GM18508 (cell line): ENCODE measurements around the gene LEPR.
"Not testable (repeated sequence)": the region's sequence is repeated elsewhere in the genome, so short reads cannot be mapped to it uniquely, and the experiment has no call there.

ENCODE experiments used
- ATAC-seq: cut with Tn5 transposase; IDR thresholded peaks from one replicate; pipeline ENCODE4 v1.9.1; 2021; ENCODE audit warnings: moderate number of reproducible peaks; ENCODE audit not compliant: insufficient read depth, unreplicated experiment

Gene LEPR

DNA sequence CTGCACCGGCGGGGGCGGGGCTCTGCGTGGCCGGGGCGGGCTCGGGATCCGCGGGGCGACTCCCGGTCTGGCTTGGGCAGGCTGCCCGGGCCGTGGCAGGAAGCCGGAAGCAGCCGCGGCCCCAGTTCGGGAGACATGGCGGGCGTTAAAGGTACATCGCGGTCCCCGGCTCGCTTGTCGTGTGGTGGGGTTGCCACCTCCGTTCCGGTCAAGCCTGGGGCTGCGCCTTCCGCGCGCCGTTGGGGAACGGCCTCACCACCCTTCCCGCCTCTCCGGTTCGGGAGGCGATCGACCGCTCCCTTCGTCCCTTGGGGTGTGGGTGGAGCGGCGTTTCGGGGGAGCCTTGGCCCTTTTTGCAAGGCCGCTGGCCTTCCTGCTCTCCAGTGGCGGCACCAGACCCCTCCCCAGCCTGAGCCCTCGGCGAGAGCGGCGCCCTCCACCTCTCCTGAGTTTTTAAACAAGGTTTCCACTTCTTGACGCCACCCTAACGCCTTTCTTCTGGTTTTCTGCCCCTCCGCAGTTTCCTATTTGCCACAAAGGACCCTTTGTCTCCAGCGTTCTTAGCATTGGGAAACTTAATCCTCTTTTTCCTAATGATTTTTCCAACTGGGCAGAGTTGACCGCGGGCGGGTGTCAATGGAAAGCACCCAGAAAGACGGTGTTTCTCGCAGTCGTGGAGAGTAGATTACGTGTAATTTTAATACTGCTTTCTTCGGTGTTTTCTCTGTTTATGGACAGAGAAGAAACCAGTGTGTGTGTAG lies at the start of gene LEPR, which contains the start of gene LEPROT:
Gene LEPR (plus strand): TSS at position 79 of the 761 bp plus-strand sequence. CDS start 144,898 bp downstream, outside the sequence.
Gene LEPROT (plus strand): TSS at position 79 of the 761 bp plus-strand sequence. CDS start 57 bp downstream, at position 136.
- no peak for ATAC-seq

GRCh38 chr1:65371544-65371943 lies 48.9 kb upstream of the LEPR start:
- no peak for ATAC-seq

DNA sequence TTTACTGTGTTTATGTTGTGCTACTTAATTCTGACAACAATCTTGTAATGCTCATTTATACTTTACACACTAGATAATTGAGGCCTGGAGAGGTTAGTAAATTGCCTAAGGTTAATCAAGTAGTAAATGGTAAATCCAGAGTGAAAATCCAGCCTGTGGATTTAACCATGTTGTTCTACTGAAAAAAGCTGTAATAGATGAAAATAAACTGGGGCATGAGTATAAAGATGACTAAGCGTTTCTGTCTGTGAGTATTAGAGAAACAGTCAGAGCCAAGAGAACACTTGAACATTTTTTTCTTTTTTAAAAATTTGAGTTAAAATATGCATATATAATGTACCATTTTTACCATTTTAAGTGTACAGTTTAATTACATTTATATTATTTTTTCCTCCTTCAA lies 47.9 kb upstream of the LEPR start:
- no peak for ATAC-seq

DNA sequence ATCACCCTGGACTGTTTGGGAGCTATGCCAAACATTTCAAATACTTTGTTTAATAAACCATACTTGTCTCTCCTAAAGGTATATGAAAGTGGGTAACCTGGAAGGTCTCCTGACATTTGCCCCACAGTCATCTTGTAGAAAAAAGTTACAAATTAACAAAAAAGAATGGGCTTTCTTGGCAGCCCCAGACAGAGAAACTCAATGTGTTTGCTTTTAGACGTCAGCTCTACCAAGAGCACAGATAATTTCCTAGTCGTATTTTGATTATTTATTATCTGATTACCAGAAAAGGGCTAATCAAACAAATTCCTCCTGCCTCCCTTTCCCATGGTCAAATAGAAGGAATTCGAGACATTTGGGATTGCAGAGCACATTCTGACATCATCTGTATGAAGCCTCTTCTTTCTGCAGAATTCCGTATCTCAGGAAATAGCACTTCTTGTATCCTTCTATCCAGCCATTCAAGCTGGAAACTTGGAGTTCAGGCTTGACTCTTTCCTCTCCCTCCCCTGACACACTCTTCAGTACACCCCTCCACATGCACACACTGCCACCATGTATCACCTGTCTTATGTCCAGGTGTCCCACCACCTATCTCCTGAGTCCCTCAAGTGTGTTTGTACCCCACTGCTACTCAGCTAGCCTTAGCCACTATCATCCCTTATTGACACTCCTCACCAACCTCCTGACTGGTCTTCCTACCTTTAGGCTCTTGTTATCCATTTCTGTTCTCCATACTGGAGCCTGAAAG lies 42.8 kb upstream of the LEPR start:
- ATAC-seq, result no peak

DNA sequence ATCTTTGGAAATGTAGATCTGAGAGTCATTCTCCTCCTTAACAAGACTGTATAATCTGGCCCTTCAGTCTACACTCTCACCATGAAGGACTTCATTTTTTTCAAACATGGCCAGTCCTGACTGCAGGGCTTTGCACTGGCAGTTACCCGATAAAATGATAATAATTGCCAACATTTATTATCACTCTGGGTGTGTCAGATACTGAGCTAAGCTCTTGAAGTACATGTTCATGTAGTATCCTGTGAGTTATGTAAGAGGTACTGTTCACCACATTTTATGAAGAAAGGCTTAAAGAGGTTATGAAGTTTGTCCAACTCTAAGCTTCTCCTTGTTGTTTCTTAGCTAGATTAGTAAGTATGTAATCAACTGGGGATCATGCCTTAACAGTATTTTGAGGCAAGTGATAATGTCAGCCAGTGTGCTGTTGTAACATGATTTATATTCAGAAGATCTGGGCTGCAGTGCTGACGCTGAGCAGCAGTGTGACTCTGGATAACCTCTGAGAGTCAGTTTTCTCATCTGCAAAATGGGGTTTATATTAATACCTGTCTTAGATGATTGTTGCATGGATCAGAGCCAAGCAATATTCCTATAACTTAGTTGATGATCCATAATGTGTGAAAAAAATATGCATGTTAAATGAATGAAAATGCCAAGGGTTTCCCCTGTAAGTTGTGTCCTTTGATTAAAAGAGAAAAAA lies 42.1 kb upstream of the LEPR start:
- ATAC-seq, result no peak

- ATAC-seq, result not testable (repeated sequence)
Measured at GRCh38 chr1:65384426-65384825, 36.0 kb upstream of the LEPR start.

DNA sequence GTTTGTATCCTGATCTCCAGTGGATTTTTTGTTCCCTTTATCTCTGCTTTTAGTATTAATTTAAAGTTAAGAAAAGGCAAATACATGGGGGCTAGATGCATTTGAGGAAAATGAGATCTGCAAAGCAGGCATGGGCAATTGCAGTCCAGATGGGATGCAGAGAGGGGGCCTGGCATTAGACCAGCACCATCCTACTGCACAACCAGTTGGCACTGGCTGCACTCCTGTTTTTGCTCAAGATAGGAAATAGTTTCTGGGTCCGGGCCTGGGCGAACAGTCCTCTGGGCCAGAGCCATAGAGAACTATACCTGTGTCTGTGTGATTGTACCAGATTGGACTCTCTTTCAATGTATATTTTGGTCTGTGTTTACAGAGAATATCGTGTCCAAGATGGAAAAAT lies 34.0 kb upstream of the LEPR start:
- ATAC-seq, result no peak

- ATAC-seq, result no peak
Measured at GRCh38 chr1:65387821-65388220, 32.6 kb upstream of the LEPR start.

- no peak for ATAC-seq
Measured at GRCh38 chr1:65388908-65389695, 31.4 kb upstream of the LEPR start.

- ATAC-seq, result no peak
Measured at GRCh38 chr1:65392497-65392896, 28.0 kb upstream of the LEPR start.

- peak; percentile 87 for ATAC-seq
Measured at GRCh38 chr1:65393347-65393746, 27.1 kb upstream of the LEPR start.

DNA sequence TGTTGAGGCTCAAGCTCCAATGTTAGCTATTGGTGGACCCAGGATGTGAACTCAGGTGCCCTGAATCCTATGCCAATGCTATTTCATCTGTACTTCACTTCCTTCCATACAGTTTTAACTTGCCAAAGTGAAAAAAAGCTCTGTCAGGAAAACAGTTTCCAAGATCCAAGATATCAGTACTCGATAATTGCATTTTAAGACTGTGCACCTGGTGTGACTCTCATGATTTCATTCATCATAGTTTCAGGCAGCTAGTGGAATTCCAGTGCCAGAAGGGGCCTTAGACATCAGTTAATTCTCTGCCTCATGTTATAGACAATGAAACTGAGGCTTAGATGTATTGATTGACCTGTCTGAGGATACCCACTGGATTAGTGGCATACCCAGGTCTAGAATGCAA lies 26.5 kb upstream of the LEPR start:
- no peak for ATAC-seq

DNA sequence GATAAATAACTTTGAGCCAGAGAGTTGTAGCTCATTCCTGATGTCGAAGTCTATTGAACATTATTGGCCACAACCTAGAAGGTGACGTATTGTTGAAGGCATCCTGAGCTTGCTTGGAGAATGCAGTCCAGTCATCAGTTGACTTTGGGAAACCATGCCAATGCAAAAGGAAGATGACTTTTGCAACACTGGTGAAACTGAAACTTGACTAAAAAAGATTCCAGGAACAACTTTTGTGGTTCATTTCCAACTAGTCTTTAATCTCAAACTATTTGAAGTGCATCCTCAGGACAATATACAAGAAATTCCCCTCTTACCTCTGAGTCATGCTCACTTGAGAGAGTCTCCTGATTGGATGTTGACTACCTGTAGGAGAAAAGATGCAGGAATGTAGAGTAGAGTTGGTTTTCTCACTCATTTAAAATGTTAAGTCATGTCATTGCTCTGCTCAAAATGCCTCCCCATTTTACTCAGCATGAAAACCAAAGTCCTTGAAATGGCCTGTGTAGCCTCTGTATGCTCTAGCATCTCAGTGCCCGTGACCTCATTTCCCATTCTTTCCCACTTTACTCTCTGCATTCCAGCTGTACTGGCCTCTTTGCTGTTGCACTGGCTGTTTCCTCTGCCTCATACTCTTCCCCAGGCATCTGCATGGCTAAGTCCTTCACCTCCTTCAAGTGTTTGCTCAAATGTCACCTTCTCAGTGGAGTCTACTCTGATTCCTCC lies 24.4 kb upstream of the LEPR start:
- ATAC-seq, result no peak

DNA sequence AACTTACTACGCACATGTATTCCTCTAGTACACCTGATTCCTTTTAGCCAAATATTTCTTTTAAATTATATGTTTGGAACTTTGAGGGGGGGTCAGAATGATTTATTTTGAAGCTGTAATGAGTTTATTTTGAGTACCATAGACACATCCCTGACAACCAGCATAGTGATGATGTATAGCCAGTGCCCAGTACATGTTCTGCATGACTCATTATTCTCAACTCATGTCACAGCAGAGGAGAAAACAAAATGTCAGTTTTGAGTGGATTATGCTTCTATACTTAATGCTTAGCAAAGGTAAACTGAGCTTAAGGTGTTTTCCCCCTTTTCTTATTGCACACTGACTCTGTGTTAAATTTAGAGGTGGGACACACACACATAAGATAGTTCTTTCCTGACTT lies 22.4 kb upstream of the LEPR start:
- no peak for ATAC-seq

DNA sequence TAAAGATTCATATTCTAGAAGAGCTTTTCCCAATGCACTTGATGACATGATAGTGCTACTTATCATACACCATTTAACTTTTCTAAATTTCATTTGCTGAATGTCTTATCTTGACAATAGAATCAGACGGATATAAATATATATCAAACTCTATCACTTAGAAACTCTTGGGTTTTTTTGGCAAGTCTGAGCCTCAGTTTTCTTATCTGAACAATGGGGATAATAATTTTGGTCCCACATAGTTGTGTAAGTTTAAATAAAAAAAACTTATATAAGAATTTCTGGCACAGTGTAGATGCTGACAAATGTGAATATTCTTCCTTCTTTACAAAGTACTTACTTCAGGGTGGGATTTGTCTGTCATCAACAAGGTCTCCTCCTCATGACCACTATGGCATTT lies 21.5 kb upstream of the LEPR start:
- ATAC-seq, result no peak

GRCh38 chr1:65401612-65402011 lies 18.9 kb upstream of the LEPR start:
- ATAC-seq, result no peak

- ATAC-seq, result no peak
Measured at GRCh38 chr1:65404941-65405340, 15.5 kb upstream of the LEPR start.

DNA sequence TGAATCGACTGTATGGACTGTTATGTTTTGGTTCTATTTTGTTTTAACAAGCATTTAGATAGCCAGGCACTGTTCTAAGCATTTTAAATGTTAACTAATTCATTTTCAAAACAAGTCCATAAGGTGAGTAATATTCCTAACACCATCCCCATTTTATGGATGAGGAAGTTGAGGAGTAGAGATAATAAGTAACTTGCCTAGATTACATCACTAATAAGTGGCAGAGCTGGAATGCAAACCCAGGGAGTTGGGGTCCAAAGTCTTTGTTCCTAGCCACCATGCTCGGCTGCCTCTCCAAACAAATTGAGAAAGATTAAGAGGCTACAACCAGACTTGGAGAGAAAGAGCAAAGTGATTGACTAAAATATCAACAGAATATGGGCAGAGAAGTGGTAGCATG lies 12.6 kb upstream of the LEPR start:
- ATAC-seq, result no peak

GRCh38 chr1:65409314-65409713 lies 11.2 kb upstream of the LEPR start:
- no peak for ATAC-seq
